ENCODE measurements around the gene MOB3C. TPM values are rescaled to one million over a fixed set of nuclear protein-coding genes. Genes with fewer than 3 reads are reported as not detected.

The MOB3C gene
- total RNA-seq, 2 experiments from 2014 or later: 6.3 to 8.7 TPM

GRCh38 chr1:46630719-46631118 is 14.1 kb upstream of the MOB3C start:
- Mint-ChIP-seq H3K4me1 (ENCODE audit: low read depth) (no peaks in the 10 kb centered on the region), H3K4me3 (no peak overlapping the region), H3K27me3 (no peaks in the 10 kb centered on the region), H3K9me3 (no peaks in the 10 kb centered on the region), H3K27ac (no peak overlapping the region), H3K36me3 (ENCODE audit: low read depth) (peaks cover 11% of the 10 kb centered on the region)
- no peak for DNase-seq
- intact Hi-C loops (cut with micrococcal nuclease): no loop called here
- TF ChIP-seq CTCF (IDR thresholded peaks at IDR 0.05): no peak
- no peak for ATAC-seq
- CTCF ChIA-PET: interaction anchor here (1.3 kb wide), 1 partner anchor 13 kb away, joined by 3 read pairs; no protein-coding TSS in a partner anchor
- POLR2A ChIA-PET: no interaction called here

DNA sequence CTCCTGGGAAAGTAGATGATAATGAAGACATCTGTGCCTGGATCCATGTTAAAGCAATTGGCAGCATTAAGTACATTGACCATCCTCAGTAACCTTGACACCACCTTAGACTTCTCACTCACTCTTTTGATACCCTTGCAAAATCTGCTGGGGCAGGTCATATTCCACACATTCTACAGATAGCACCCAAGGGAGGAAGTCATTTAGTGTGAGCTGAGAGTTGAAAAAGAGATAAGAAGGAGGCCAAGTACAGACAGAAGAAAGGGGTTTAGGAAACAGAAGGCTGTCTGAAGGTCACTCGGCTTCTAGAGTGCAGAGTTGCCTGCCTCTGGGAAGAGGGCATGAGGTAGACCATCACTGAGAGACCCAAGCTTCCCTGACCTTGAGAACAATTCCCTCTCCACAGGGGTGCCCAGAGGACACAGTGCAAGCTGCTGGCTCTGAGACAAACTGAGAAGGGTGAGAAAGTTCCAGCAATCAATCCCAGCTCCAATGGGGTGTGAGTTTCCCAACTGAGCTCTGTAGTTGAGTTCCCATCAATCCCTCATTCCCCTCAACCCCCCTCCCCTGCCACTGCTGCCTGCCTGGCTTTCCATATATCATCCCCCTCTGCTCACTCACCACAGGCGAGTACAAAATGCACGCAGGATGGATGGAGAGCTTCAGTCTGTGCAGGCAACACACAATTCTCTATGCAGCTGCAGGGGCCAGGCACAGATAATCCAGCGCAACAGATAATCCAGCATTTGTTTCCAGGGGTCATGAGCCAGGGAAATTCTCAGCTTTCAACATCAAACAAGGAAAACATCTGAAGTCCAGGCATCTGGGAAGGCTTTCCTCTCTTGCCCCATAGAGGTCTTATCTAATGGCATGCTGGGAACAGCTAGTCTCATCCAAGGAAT is 7.4 kb upstream of the MOB3C start:
- Mint-ChIP-seq H3K4me3 (no peak overlapping the region), H3K36me3 (ENCODE audit: low read depth) (no peaks in the 10 kb centered on the region), H3K27me3 (no peaks in the 10 kb centered on the region), H3K27ac (no peak overlapping the region), H3K4me1 (ENCODE audit: low read depth) (peaks cover 2% of the 10 kb centered on the region), H3K9me3 (no peaks in the 10 kb centered on the region)
- no peak for ATAC-seq
- intact Hi-C loops (cut with micrococcal nuclease): no loop called here
- no peak for DNase-seq
- CTCF ChIA-PET: interaction anchor here (0.9 to 1.1 kb wide), 3 partner anchors 11 to 101 kb away, joined by 3 to 6 read pairs (median 3); no protein-coding TSS in a partner anchor
- TF ChIP-seq CTCF (IDR thresholded peaks at IDR 0.05): no peak
- POLR2A ChIA-PET: interaction anchor here (0.7 to 1.2 kb wide), 2 partner anchors 11 to 425 kb away, joined by 3 to 5 read pairs; no protein-coding TSS in a partner anchor

DNA sequence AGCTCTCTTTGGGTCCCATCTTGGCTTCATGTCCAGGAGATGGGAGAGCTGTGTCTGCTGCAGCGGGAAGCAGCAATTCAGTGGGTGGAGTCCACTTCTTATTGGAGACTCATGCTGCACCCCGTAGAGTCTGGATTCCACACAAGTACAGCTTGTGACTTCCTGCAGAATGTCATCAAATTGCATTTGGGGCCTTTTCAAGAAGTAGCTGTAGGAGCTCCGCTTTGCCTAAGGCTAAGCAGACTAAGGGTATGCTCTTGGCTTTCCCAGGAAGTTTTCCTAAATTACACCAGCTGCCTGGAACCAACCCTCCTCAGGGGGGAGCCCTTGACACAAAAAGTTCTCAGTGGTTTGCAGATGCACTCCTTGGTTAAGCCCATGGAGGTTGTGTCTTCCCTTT is 5.7 kb upstream of the MOB3C start:
- Mint-ChIP-seq H3K27me3 (no peaks in the 10 kb centered on the region), H3K36me3 (ENCODE audit: low read depth) (no peaks in the 10 kb centered on the region), H3K27ac (no peak overlapping the region), H3K4me1 (ENCODE audit: low read depth) (peaks cover 6% of the 10 kb centered on the region), H3K9me3 (no peaks in the 10 kb centered on the region), H3K4me3 (no peak overlapping the region)
- no peak for TF ChIP-seq CTCF (IDR thresholded peaks at IDR 0.05)
- ChIA-PET CTCF (interaction anchor here (0.7 kb wide), 1 partner anchor 97 kb away, joined by 3 read pairs; no protein-coding TSS in a partner anchor), POLR2A (interaction anchor here (1.4 kb wide), 1 partner anchor 19 kb away, joined by 4 read pairs; no protein-coding TSS in a partner anchor)
- ATAC-seq: no peak
- intact Hi-C loops (cut with micrococcal nuclease): no loop called here
- no peak for DNase-seq

GRCh38 chr1:46621930-46622329 is 5.3 kb upstream of the MOB3C start:
- POLR2A ChIA-PET: interaction anchor here (1.4 kb wide), 1 partner anchor 18 kb away, joined by 4 read pairs; no protein-coding TSS in a partner anchor
- no peaks in the 10 kb centered on the region for H3K36me3 Mint-ChIP-seq (ENCODE audit: low read depth)
- CTCF ChIA-PET: interaction anchor here (0.7 kb wide), 1 partner anchor 98 kb away, joined by 3 read pairs; no protein-coding TSS in a partner anchor

More at GRCh38 chr1:46621930-46622329, 5.3 kb upstream of the MOB3C start:
- H3K4me1 Mint-ChIP-seq (ENCODE audit: low read depth): peaks cover 10% of the 10 kb centered on the region
- DNase-seq (no peak), ATAC-seq (no peak)
- H3K4me3 Mint-ChIP-seq: no peak overlapping the region
- no peaks in the 10 kb centered on the region for H3K27me3 Mint-ChIP-seq
- intact Hi-C loops (cut with micrococcal nuclease): no loop called here
- H3K27ac Mint-ChIP-seq: no peak overlapping the region
- no peak for TF ChIP-seq CTCF (IDR thresholded peaks at IDR 0.05)
- H3K9me3 Mint-ChIP-seq: no peaks in the 10 kb centered on the region
